Astrocyte (in vitro differentiated cells and primary cell): ENCODE measurements around the gene SLC8A2.

Experiments used
- CTCF ChIP-seq: IDR thresholded peaks from 2 replicates; pipeline ENCODE4 v1.5.1; 2011; ENCODE audit warnings: low read depth, mild to moderate bottlenecking, inconsistent platforms, low read length, moderate library complexity; ENCODE audit not compliant: insufficient read depth
- EZH2 ChIP-seq: IDR thresholded peaks from 2 replicates; pipeline ENCODE4 v1.6.1; 2012; ENCODE audit warnings: mild to moderate bottlenecking, low read length, inconsistent platforms; ENCODE audit not compliant: insufficient read depth

GRCh38 chr19:47518139-47518538 is 46.4 kb upstream of the SLC8A2 start:
- TF ChIP-seq CTCF (no peak), EZH2 (no peak)
